Keratinocyte (primary cell): ENCODE measurements around the gene GABRR2. TPM values are rescaled to one million over a fixed set of nuclear protein-coding genes. Genes with fewer than 3 reads are reported as not detected.

Experiments
- DNase-seq: peaks from one replicate; pipeline ENCODE4 v3.0.0-alpha.2; 2011; ENCODE audit warnings: low read depth, missing footprints, low spot score
- FAIRE-seq: peaks from 2 replicates; lab custom pipeline; 2011; peaks lifted over from hg19 to GRCh38; lab: Jason Lieb, UNC
- H2AFZ ChIP-seq: 2 replicates; pipeline ENCODE4 v1.6.0; 2012; ENCODE audit warnings: low read length, control low read depth, inconsistent platforms; ENCODE audit not compliant: control insufficient read depth
- H3K27ac ChIP-seq: 2 replicates; pipeline ENCODE4 v1.5.1; 2011; ENCODE audit warnings: low read length; ENCODE audit not compliant: control insufficient read depth, insufficient read depth
- H3K27me3 ChIP-seq: 3 replicates; pipeline ENCODE4 v1.6.0; 2011; ENCODE audit warnings: low read length; ENCODE audit not compliant: control insufficient read depth, insufficient read depth; ENCODE audit errors: extremely low read depth
- H3K36me3 ChIP-seq, 2 experiments: 2 replicates in 1 of 2; 3 replicates in 1 of 2; pipeline ENCODE4 v1.5.1; 2011; ENCODE audit warnings: low read length in 2 of 2, mild to moderate bottlenecking in 1 of 2; ENCODE audit not compliant: control insufficient read depth in 2 of 2, insufficient read depth in 2 of 2; ENCODE audit errors: extremely low read depth in 1 of 2
- H3K4me1 ChIP-seq: 3 replicates; pipeline ENCODE4 v1.5.1; 2011; ENCODE audit warnings: low read length; ENCODE audit not compliant: control insufficient read depth, insufficient read depth; ENCODE audit errors: extremely low read depth
- H3K4me2 ChIP-seq: 3 replicates; pipeline ENCODE4 v1.6.0; 2011; ENCODE audit warnings: low read depth, low read length; ENCODE audit not compliant: control insufficient read depth, insufficient read depth; ENCODE audit errors: extremely low read depth
- H3K4me3 ChIP-seq, 3 experiments: fragments of 200-600 bp in 1 of 3; sonication (generic) in 1 of 3; 2 replicates in 2 of 3; 3 replicates in 1 of 3; pipeline ENCODE4 v1.5.1; 2011 to 2016; ENCODE audit warnings: low read length in 3 of 3, mild to moderate bottlenecking in 3 of 3, control low read depth in 2 of 3, inconsistent platforms in 1 of 3, low read depth in 1 of 3, mixed read lengths in 1 of 3, mixed run types in 1 of 3, moderate library complexity in 1 of 3; ENCODE audit not compliant: control insufficient read depth in 2 of 3, insufficient read depth in 2 of 3; ENCODE audit errors: extremely low read depth in 1 of 3
- H3K79me2 ChIP-seq: 2 replicates; pipeline ENCODE4 v1.6.0; 2012; ENCODE audit warnings: low read length; ENCODE audit not compliant: control insufficient read depth, insufficient read depth
- H3K9ac ChIP-seq: 3 replicates; pipeline ENCODE4 v1.6.0; 2011; ENCODE audit warnings: low read length; ENCODE audit not compliant: control insufficient read depth, insufficient read depth; ENCODE audit errors: extremely low read depth
- H3K9me1 ChIP-seq: 3 replicates; pipeline ENCODE4 v1.6.0; 2011; ENCODE audit warnings: low read length; ENCODE audit not compliant: control insufficient read depth, insufficient read depth; ENCODE audit errors: extremely low read depth
- H3K9me3 ChIP-seq: 2 replicates; pipeline ENCODE4 v1.5.1; 2012; ENCODE audit warnings: low read depth, low read length; ENCODE audit not compliant: control insufficient read depth
- H4K20me1 ChIP-seq: 3 replicates; pipeline ENCODE4 v1.6.0; 2011; ENCODE audit warnings: low read length; ENCODE audit not compliant: control insufficient read depth, insufficient read depth; ENCODE audit errors: extremely low read depth
- EZH2 ChIP-seq: IDR thresholded peaks from one replicate; pipeline ENCODE4 v1.6.1; 2012; ENCODE audit warnings: inconsistent platforms, mild to moderate bottlenecking, low read length, moderate library complexity
- dilution Hi-C: fragments of 300-500 bp; cut with MboI; formaldehyde crosslinking; loops from one replicate; pipeline ENCODE4 v1.7.0; 2020; ENCODE audit warnings: low sequenced_read_pairs; ENCODE audit not compliant: extremely low pct_ligation_motif_present
- polyA plus RNA-seq, 5 experiments: library from polyadenylated mRNA; depleted of rRNA in 3 of 5; stranded (reverse) in 3 of 5; stranded (forward) in 1 of 5; unstranded in 1 of 5; fragments of >200 nt; gene quantifications; 1 replicate in 1 of 5; 2 replicates in 3 of 5; 3 replicates in 1 of 5; pipeline versions ENCODE4 v1.2.1 to v1.2.3, GENCODE V29; 2011 to 2012; ENCODE audit warnings: missing spikeins in 2 of 5, low read depth in 1 of 5, low replicate concordance in 1 of 5
- TF ChIP-seq, protein P1 (sequence below), 3 experiments: IDR thresholded peaks in 1 of 3; conservative IDR thresholded peaks in 1 of 3; optimal IDR thresholded peaks in 1 of 3; 2 replicates in 2 of 3; 3 replicates in 1 of 3; pipeline versions ENCODE3 to v1.5.1; 2011; ENCODE audit warnings: low read length in 3 of 3, mild to moderate bottlenecking in 3 of 3, moderate library complexity in 2 of 3, control low read depth in 1 of 3, inconsistent platforms in 1 of 3; ENCODE audit not compliant: insufficient read depth in 2 of 3; ENCODE audit errors: extremely low read depth in 1 of 3

GABRR2 gene
- polyA plus RNA-seq, 1 donor (not counting 4 experiments of a cell fraction or from before 2014, with no cell fraction given): 0.03 TPM

- Histone ChIP-seq H3K4me1 (no peaks in the 10 kb centered on the region), H3K79me2 (no peaks in the 10 kb centered on the region), H3K27me3 (peaks cover 29% of the 10 kb centered on the region), H3K9me3 (no peaks in the 10 kb centered on the region), H2AFZ (no peak overlapping the region), H3K9me1 (no peaks in the 10 kb centered on the region), H3K4me2 (no peak overlapping the region), H3K27ac (no peak overlapping the region), H3K9ac (no peak overlapping the region), H3K4me3 (no peak overlapping the region), H4K20me1 (no peaks in the 10 kb centered on the region), H3K36me3 (no peaks in the 10 kb centered on the region)
- FAIRE-seq (no peak), DNase-seq (no peak)
- dilution Hi-C loops: no loop called here
- no peak for TF ChIP-seq EZH2
- TF ChIP-seq, protein P1, sequence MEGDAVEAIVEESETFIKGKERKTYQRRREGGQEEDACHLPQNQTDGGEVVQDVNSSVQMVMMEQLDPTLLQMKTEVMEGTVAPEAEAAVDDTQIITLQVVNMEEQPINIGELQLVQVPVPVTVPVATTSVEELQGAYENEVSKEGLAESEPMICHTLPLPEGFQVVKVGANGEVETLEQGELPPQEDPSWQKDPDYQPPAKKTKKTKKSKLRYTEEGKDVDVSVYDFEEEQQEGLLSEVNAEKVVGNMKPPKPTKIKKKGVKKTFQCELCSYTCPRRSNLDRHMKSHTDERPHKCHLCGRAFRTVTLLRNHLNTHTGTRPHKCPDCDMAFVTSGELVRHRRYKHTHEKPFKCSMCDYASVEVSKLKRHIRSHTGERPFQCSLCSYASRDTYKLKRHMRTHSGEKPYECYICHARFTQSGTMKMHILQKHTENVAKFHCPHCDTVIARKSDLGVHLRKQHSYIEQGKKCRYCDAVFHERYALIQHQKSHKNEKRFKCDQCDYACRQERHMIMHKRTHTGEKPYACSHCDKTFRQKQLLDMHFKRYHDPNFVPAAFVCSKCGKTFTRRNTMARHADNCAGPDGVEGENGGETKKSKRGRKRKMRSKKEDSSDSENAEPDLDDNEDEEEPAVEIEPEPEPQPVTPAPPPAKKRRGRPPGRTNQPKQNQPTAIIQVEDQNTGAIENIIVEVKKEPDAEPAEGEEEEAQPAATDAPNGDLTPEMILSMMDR (optimal IDR thresholded peaks at IDR 0.05 in 1 of 3, IDR thresholded peaks at IDR 0.05 in 1 of 3, conservative IDR thresholded peaks at IDR 0.05 in 1 of 3; ENCODE audit: extremely low read depth in 1 of 3, insufficient read depth in 2 of 3, low read length in 3 of 3): no peak
These were observed 3.6 kb downstream of the GABRR2 start for GRCh38 chr6:89311530-89311852.

- peaks cover 32% of the 10 kb centered on the region for H3K27me3 ChIP-seq
- no peaks in the 10 kb centered on the region for H3K9me3 ChIP-seq
- H3K27ac ChIP-seq: no peak overlapping the region
- TF ChIP-seq EZH2: no peak
- TF ChIP-seq, protein P1 (optimal IDR thresholded peaks at IDR 0.05 in 1 of 3, IDR thresholded peaks at IDR 0.05 in 1 of 3, conservative IDR thresholded peaks at IDR 0.05 in 1 of 3; ENCODE audit: extremely low read depth in 1 of 3, insufficient read depth in 2 of 3, low read length in 3 of 3): no peak
- no peak overlapping the region for H3K4me3 ChIP-seq
- H3K4me1 ChIP-seq: no peaks in the 10 kb centered on the region
- no peak for DNase-seq
- no peaks in the 10 kb centered on the region for H4K20me1 ChIP-seq
- no peaks in the 10 kb centered on the region for H3K9me1 ChIP-seq
- no peaks in the 10 kb centered on the region for H3K36me3 ChIP-seq
- H3K9ac ChIP-seq: no peak overlapping the region
- dilution Hi-C loops: no loop called here
- H2AFZ ChIP-seq: no peak overlapping the region
- no peak overlapping the region for H3K4me2 ChIP-seq
- FAIRE-seq: no peak
- no peaks in the 10 kb centered on the region for H3K79me2 ChIP-seq
These were observed 4.2 kb downstream of the GABRR2 start for GRCh38 chr6:89310929-89311328.
